Measurements from ENCODE around the gene SCART1.
"Not testable (repeated sequence)": the region's sequence is repeated elsewhere in the genome, so short reads cannot be mapped to it uniquely, and the experiment has no call there.

SCART1 gene

DNA sequence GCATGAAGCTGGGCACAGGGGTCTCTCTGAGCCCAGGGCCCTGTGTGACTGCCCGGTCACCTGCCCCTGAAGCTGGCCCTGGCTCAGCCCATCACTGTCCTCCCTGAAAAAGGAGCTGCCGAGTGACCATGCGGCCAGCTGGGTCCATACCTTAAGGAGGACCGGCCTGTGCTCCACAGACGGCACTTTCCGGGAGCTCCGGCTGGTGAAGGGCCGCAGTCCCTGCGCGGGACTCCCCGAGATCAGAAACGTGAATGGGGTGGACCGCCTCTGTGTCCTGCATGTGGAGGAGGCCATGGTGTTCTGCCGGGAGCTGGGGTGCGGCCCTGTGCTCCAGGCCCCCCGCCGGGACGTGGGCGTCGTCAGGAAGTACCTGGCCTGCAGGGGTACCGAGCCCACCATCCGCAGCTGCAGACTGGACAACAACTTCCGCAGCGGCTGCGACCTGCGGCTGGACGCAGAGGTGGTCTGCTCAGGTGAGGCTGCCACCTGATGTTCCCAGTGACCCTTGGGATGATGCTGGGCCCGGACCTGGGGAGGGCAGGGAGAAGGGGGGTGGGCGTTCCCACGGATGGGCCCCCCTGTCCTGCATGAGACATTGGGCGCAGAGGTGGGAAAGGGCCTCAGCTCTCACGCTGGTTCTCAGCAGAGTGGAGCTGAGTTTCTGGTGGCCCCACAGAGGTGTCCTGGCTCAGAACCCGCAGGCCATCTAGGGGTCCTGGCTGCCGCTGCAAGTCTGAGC lies 3.5 kb downstream of the SCART1 start:
- DNase-seq: no peak

GRCh38 chr10:133458021-133458709 lies 4.4 kb downstream of the SCART1 start:
- DNase-seq: no peak

DNA sequence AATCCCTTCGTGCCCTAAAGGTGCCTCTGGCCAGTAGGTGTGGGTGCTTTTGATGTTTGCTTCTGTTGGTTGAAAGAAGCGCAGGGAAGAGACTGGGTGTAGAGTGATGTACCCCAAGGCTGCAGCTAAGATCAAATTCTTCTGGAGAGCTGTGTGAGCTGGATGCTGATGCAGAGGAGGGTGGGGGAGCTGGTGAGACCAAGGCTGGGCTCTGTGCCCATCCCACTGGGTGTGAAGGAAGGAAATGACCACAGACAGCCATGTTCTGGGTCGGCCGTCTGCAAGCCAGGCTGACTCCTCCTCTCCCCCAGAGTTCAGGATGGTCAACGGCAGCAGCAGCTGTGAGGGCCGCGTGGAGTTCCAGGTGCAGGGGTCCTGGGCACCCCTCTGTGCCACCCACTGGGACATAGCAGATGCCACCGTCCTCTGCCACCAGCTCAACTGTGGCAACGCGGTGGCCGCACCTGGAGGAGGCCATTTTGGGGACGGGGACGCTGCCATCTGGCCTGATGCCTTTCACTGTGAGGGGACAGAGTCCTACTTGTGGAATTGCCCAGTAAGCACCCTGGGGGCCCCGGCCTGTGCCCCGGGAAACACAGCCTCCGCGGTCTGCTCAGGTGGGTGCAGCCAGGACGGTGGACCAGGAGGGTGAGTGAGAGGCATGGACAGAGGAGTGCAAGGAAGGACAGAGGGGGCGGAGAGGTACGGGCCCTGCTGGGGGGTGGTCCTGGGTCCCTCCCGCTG lies 5.1 kb downstream of the SCART1 start:
- DNase-seq: no peak

DNA sequence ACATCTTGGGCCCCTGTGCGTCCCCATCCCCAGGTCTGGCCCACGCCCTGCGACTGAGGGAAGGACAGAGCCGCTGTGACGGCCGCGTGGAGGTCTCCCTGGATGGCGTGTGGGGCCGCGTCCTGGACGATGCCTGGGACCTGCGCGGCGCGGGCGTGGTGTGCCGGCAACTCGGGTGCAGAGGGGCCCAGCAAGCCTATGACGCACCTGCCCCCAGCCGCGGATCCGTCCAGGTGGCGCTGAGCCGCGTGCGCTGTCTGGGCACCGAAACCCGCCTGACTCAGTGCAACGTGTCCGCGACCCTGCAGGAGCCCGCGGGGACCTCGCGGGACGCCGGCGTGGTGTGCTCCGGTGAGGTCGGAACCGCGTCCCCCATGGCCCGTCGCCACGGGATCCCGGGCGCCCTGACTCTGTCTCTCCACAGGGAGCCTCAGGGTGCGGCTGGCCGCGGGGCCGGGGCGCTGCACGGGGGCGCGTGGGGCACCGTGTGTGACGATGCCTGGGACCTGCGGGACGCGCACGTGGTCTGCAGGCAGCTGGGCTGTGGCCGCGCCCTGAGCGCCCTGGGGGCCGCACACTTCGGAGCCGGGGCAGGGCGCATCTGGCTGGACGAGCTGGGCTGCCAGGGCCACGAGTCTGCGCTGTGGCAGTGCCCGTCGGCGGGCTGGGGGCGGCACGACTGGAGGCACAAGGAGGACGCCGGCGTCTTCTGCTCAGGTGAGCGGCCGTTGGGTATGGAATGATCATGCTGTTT lies 5.9 kb downstream of the SCART1 start:
- DNase-seq: no peak

DNA sequence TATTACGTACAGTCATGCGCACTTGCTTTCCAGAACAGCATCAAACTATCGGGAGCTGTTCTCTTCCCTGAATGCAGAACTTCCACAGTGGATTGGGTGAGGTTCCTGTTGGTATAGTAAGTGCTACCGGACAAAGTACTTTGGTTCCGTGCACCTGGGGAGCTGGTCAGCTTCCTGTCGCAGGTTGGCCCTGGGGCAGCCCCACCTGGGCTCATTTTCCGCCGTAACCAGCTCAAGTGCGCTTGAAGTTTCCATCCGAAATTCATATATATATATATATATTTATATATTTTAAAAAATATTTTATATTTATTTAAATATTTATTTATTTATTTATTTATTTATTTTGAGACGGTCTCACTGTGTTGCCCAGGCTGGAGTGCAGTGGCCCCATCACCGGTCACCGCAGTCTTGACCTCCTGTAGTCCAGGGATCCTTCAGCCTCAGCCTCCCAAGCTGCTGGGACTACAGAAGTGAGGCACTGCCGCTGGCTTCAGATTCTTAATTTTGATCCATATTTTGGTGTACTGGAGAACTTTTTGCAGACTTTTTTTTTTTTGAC lies 6.5 kb downstream of the SCART1 start:
- no peak for DNase-seq

DNA sequence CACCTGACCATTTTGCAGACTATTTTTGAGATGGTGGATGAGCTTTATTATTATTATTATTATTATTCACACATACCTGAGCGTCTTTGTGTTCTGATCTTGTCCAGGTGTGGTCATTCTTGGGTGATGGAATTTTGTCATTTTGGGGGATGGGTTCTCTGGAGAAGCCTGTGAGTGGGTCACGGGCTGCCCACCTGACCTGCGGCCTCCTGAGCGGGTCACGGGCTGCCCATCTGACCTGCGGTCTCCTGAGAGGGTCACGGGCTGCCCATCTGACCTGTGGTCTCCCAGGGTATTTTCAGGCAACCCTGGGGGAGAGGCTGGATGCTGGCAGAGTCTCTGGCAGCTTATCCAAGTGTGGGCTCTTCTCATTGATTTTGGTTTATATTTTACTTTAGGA lies 7.3 kb downstream of the SCART1 start:
- DNase-seq: no peak

- no peak for DNase-seq
Observed at GRCh38 chr10:133461841-133462240, 8.1 kb downstream of the SCART1 start.

GRCh38 chr10:133462512-133463305 lies 9.0 kb downstream of the SCART1 start:
- DNase-seq: no peak

GRCh38 chr10:133464582-133465031 lies 10.9 kb downstream of the SCART1 start:
- DNase-seq: no peak

GRCh38 chr10:133465191-133465949 lies 11.6 kb downstream of the SCART1 start:
- no peak for DNase-seq

GRCh38 chr10:133465950-133466474 lies 12.3 kb downstream of the SCART1 start:
- DNase-seq: no peak

DNA sequence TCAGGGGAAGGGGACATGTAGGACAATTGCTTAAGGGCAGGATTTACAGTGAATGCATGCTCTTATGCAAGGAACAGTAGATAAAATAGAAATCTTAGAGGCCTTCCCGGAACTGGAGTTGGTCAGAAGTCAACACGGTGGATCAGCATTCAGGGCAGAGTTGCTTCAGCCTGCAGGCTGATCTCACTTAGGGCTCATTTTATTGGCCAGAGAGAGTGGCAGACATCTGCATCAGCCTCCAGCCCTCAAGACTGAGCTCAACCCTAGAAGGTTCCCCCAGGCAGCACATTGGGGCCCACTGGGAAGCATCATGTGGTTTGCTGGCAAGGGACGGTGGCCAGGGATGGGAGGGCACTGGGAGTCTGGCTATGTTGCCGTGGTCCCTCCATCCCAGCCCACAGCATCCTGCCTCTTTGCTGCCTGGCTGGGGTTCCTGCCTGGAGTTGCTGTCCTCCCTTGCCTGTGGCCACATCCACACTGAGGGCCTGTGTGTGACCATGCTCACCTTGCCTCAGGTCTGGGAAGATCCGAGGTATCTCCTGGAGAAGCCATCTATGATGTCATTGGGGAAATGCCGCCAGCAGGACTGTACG lies 13.0 kb downstream of the SCART1 start:
- DNase-seq: no peak

GRCh38 chr10:133467286-133467911 lies 13.7 kb downstream of the SCART1 start:
- no peak for DNase-seq

DNA sequence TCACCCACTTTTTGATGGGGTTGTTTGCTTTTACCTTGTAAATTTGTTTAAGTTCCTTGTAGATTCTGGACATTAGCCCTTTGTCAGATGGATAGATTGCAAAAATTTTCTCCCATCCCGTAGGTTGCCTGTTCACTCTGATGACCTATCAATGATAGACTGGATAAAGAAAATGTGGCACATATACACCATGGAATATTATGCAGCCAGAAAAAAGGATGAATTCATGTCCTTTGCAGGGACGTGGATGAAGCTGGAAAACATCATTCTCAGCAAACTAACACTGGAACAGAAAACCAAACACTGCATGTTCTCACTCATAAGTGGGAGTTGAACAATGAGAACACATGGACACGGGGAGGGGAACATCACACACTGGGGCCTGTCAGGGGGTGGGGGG lies 15.5 kb downstream of the SCART1 start:
- DNase-seq: not testable (repeated sequence)

DNA sequence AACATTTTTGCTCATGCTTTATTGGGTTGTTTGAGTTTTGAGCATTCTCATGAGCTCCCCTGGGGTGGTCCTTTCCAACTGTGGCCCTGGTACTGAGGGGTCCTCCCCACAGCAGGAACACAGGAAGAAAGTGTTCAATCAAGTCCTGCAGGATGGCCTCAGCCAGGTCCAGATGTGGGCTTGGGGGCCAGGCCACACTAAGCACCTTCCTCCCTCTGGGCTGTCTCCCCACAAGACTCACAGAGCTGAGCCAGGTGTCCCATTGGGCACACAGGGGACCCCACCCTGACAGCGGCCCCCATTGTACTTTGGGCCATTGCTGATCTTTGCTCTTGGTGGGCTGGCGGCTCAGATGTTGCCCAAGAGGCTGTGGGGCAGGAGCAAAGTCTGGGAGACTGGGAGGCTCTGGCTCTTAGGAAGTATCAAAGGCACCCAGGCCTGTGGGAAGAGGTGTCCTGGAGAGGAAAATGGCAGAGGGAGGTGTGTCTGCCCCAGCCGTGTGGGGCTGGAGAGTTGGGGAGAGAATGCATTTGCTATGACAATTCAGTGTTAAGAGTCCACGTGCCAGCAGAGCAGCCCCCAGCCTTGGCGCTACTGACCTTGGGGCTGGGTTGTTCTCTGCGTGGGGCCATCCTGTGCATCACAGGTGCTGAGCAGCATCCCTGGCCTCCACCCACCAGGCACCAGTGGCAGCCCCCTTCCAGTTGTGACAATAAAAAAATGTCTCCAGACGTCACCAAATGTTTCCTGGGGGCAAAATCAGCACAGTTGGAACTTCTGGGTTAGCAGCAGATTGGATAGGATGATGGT lies 17.8 kb downstream of the SCART1 start:
- no peak for DNase-seq

DNA sequence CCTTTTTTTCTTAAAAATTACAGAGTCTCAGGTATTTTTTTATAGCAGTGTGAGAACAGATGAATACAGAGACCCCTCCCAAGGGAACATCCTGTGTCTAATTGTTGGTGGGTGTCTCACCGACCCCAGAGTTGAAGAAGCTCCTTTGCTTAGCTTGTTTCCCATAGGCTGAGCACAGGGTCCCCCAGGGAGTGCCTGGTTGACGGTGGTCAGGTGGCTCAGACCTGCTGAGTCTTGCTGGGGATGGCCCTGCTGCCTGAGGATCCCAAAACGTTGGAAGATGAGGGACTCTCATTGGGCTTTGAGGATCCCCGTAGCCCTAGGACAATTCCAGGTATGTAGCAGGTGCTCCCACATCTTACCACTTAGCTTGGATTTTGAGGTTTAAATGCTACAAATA lies 19.5 kb downstream of the SCART1 start:
- no peak for DNase-seq

- DNase-seq: no peak
Observed at GRCh38 chr10:133474027-133474426, 20.3 kb downstream of the SCART1 start.

DNA sequence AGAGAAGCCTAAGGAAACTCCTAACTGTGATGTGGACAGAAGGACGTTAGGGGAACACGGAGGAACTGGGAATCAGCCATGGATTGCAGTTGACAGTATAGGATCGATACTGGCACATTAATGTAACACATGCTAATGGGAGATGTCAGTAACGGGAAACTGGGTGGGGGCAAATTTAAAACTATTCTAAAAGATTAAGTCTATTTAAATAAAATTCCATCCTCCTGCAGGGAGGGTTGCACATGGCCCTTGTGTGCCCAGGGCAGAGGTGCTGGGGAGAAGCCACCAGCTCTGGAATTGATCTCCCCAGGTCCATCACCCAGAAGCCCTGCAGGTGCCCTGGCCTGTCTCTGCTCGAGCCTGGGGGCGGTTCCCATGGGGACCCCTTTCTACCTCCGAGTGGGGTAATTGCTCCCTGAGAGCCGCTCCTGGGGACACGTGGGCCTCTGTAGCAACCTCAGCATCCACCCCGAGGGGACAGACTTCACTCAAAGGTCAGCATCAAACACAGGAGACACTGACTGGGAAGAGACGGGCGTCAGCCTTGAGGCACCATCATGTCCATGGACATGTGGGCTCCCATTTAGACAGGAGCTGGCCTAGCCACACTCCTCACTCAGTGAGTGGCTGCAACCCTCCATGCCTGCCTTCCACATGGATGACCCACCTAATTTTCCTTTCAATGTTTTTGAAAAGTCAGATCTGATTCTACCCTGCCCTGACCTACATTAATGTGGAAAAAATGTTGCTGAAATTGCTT lies 21.1 kb downstream of the SCART1 start:
- DNase-seq: no peak

All from NCI-H748 treated with DMSO at 0.1 percent for 48 hours (cell line).